T-helper 2 cell treated with Interferon-gamma antibody and Interleukin-4, amounts not matched to agents 5 μg/mL and 100 μg/mL, for 36 hours (primary cell): ENCODE measurements around the gene CD300LG.
"Not testable (repeated sequence)": the region's sequence is repeated elsewhere in the genome, so short reads cannot be mapped to it uniquely, and the experiment has no call there.

Experiments used
- DNase-seq: peaks from one replicate; pipeline ENCODE4 v3.0.0; 2021; ENCODE audit warnings: low spot score
- H3K27ac Mint-ChIP-seq: one replicate; pipeline ENCODE4 v1.8.0; 2021; ENCODE audit warnings: mild to moderate bottlenecking, mixed read lengths
- H3K27me3 Mint-ChIP-seq: one replicate; pipeline ENCODE4 v1.8.0; 2021; ENCODE audit warnings: low read depth, mixed read lengths
- H3K36me3 Mint-ChIP-seq: one replicate; pipeline ENCODE4 v1.8.0; 2021; ENCODE audit warnings: low read depth, mixed read lengths
- H3K4me1 Mint-ChIP-seq: one replicate; pipeline ENCODE4 v1.8.0; 2021; ENCODE audit warnings: low read depth, mixed read lengths
- H3K4me3 Mint-ChIP-seq: one replicate; pipeline ENCODE4 v1.8.0; 2022; ENCODE audit warnings: mild to moderate bottlenecking, moderate library complexity, mixed read lengths
- H3K9me3 Mint-ChIP-seq: one replicate; pipeline ENCODE4 v1.8.0; 2021; ENCODE audit warnings: mixed read lengths

Gene CD300LG

DNA sequence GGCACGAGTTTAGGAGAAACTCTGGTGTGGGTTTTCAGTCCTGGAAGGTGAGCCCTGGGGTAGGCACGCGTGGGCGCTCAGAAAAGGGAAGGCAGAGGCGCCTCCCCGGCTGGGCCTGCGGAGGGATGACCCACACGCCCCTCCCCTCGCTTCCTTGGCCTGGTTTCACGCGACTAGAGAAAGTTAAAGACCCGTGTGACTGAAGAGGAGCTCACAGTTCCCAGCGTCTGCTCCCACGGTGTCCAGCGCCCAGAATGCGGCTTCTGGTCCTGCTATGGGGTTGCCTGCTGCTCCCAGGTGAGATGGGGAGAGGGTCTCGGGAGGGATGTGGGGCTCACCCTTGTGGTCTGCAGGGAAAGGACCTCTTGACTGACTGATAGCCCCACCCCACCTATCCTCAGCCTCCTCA, at the start of gene CD300LG:
Gene CD300LG, plus strand, starts transcription at position 214 of the 409 bp plus-strand sequence. Its CDS starts 41 bp downstream, at position 255.
- no peak for DNase-seq
- H3K4me1 Mint-ChIP-seq, result no peaks in the 10 kb centered on the region
- H3K27ac Mint-ChIP-seq, result no peak within 1 kb of the TSS
- H3K4me3 Mint-ChIP-seq, result no peak within 1 kb of the TSS
- peaks cover 10% of the 10 kb centered on the region for H3K27me3 Mint-ChIP-seq
- H3K36me3 Mint-ChIP-seq, result no peaks in the 10 kb centered on the region
- no peaks in the 10 kb centered on the region for H3K9me3 Mint-ChIP-seq

DNA sequence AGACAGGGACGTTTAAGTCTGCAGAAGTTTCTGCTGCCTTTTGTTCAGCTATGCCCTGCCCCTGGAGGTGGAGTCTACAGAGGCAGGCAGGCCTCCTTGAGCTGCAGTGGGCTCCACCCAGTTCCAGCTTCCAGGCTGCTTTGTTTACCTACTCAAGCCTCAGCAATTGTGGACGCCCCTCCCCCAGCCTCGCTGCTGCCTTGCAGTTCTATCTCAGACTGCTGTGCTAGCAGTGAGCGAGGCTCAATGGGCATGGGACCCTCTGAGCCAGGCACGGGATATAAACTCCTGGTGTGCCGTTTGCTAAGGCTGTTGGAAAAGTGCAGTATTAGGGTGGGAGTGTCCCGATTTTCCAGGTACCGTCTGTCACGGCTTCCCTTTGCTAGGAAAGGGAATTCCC, 49.0 kb upstream of the CD300LG start:
- peaks cover 46% of the 10 kb centered on the region for H3K27me3 Mint-ChIP-seq
- not testable (repeated sequence) for H3K4me1 Mint-ChIP-seq, H3K36me3 Mint-ChIP-seq, DNase-seq, H3K4me3 Mint-ChIP-seq, H3K27ac Mint-ChIP-seq, H3K9me3 Mint-ChIP-seq

- no peak for DNase-seq
- Mint-ChIP-seq H3K4me1 (no peaks in the 10 kb centered on the region), H3K36me3 (no peaks in the 10 kb centered on the region), H3K9me3 (no peaks in the 10 kb centered on the region), H3K27me3 (peaks cover 44% of the 10 kb centered on the region), H3K27ac (no peak overlapping the region), H3K4me3 (no peak overlapping the region)
Observed at GRCh38 chr17:43799047-43799446, 47.9 kb upstream of the CD300LG start.

DNA sequence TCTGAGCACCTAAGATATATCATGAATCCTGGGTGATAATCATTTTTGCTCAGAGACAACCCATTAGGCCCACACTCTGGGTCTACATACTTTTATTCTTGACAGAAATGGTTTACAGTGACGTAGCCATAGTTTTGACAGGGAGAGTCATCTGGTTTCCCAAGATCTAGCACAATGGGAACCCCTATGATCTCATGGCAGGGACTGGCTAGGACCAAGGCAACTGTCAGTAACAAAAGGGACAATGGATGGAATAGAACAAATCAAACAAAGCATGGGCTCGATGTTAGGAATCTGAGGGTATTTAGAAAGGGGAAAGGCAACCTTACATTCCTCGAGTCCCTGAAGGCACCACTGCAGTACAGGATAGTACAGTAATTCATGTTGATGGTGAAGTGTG, 46.2 kb upstream of the CD300LG start:
- no peak overlapping the region for H3K27ac Mint-ChIP-seq
- H3K27me3 Mint-ChIP-seq, result peaks cover 44% of the 10 kb centered on the region
- H3K4me1 Mint-ChIP-seq, result no peaks in the 10 kb centered on the region
- H3K9me3 Mint-ChIP-seq, result no peaks in the 10 kb centered on the region
- no peak overlapping the region for H3K4me3 Mint-ChIP-seq
- no peaks in the 10 kb centered on the region for H3K36me3 Mint-ChIP-seq
- DNase-seq, result no peak

- no peak overlapping the region for H3K4me3 Mint-ChIP-seq
- H3K27me3 Mint-ChIP-seq, result peaks cover 37% of the 10 kb centered on the region
- no peaks in the 10 kb centered on the region for H3K9me3 Mint-ChIP-seq
- no peak for DNase-seq
- H3K4me1 Mint-ChIP-seq, result no peaks in the 10 kb centered on the region
- no peaks in the 10 kb centered on the region for H3K36me3 Mint-ChIP-seq
- H3K27ac Mint-ChIP-seq, result no peak overlapping the region
Observed at GRCh38 chr17:43801844-43802243, 45.1 kb upstream of the CD300LG start.

DNA sequence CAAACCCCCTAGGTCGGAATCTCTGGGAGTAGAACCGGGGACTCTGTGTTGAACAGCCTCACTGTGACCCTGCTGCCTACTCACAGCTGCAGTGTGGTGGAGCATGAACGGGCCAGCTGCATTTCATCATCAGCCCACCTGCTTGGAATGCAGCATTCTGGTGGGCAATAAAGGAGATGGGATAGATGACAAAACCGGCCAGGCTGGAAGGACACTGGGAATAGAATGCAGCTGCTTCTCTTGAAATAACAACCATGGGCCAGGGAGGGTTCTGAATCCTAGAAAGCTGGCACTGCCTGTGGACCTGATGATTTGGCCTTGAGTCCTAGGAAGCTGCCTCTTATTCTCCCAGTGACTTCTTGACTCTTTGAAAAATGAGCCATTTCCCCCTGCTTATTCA, 43.2 kb upstream of the CD300LG start:
- Mint-ChIP-seq H3K4me3 (no peak overlapping the region), H3K9me3 (no peaks in the 10 kb centered on the region), H3K36me3 (no peaks in the 10 kb centered on the region), H3K4me1 (no peaks in the 10 kb centered on the region), H3K27ac (no peak overlapping the region), H3K27me3 (peaks cover 34% of the 10 kb centered on the region)
- no peak for DNase-seq

DNA sequence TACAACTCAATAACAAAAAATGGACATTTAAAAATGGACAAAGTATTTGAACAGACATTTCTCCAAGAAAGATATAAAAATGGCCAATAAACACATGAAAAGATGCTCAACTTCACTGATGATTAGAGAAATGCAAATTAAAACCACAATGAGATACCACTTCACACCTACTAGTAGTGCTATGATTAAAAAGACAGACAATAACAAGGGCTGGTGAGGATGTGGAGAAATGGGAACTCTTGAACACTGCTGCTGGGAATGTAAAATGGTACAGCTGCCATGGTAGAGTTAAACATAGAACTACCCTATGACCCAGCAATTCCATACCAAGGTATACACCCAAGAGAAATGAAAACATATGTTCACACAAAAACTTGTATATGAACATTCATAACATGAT, 41.9 kb upstream of the CD300LG start:
- DNase-seq, result no peak
- H3K4me1 Mint-ChIP-seq, result no peaks in the 10 kb centered on the region
- H3K36me3 Mint-ChIP-seq, result no peaks in the 10 kb centered on the region
- no peak overlapping the region for H3K27ac Mint-ChIP-seq
- no peak overlapping the region for H3K4me3 Mint-ChIP-seq
- H3K27me3 Mint-ChIP-seq, result peaks cover 30% of the 10 kb centered on the region
- no peaks in the 10 kb centered on the region for H3K9me3 Mint-ChIP-seq

DNA sequence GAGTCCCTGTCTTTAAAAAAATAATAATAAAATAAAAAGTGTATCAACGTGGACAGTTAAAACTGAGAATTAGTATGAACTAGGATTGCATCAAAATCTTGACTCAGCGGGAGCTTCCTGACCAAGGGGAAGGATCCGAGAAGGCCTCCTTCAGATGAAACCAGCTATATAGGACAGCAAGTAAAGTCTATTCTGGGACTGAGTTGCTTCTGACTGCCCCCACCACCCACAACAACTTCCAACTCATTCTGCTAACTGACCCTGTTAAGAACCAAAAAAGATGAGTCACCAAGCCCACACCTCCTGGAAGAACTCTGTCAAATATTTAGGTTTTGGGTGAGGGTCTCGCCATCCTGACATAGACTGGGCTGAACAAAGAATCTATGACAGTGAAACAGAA, 38.9 kb upstream of the CD300LG start:
- Mint-ChIP-seq H3K27ac (no peak overlapping the region), H3K4me3 (no peak overlapping the region), H3K9me3 (no peaks in the 10 kb centered on the region), H3K4me1 (no peaks in the 10 kb centered on the region), H3K27me3 (peaks cover 20% of the 10 kb centered on the region), H3K36me3 (no peaks in the 10 kb centered on the region)
- DNase-seq, result no peak

DNA sequence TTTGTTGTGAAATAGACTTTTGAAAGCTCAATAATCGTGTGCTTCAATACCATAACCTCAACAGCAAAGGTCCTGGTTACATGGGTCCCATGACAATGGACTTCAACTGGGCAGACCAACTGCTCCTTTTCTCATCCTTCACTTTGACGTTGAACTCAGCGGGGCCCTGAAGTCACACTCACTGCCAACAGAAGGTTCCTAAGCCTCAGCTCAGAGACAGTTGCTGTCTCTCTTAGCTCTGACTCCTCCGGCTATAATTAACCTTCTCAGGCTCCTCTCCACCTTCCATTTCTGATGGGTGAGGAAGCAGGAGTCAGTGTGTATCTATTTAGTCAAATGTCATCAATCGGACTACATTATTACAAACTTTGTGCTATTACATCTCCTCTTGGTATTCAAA, 37.9 kb upstream of the CD300LG start:
- Mint-ChIP-seq H3K27me3 (peaks cover 17% of the 10 kb centered on the region), H3K36me3 (no peaks in the 10 kb centered on the region), H3K4me1 (no peaks in the 10 kb centered on the region), H3K27ac (no peak overlapping the region), H3K4me3 (no peak overlapping the region), H3K9me3 (no peaks in the 10 kb centered on the region)
- no peak for DNase-seq

GRCh38 chr17:43810226-43810715, 36.7 kb upstream of the CD300LG start:
- Mint-ChIP-seq H3K36me3 (no peaks in the 10 kb centered on the region), H3K27ac (no peak overlapping the region), H3K4me1 (no peaks in the 10 kb centered on the region), H3K4me3 (no peak overlapping the region), H3K27me3 (peaks cover 12% of the 10 kb centered on the region), H3K9me3 (no peaks in the 10 kb centered on the region)
- no peak for DNase-seq

DNA sequence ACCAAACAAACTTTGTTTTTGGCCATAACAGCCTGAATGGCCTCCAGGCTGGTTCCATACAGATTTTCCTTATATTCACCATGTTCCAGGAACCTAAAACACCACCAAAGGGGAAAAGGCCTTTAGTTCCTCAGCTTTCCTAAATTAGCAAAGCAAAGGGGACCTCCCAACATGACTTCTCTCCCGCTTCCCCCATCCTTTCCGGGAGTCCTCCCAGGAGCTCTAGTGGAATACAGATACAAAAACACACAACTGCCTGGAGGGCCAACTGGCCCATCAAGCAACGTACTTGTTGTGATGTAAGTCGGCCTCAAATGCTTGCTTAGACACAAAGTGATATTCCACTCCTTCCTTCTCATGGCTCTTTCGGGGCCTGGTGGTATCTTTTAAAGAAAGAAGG, 36.2 kb upstream of the CD300LG start:
- no peak for DNase-seq
- Mint-ChIP-seq H3K27me3 (peaks cover 8% of the 10 kb centered on the region), H3K9me3 (no peaks in the 10 kb centered on the region), H3K27ac (no peak overlapping the region), H3K36me3 (no peaks in the 10 kb centered on the region), H3K4me3 (no peak overlapping the region), H3K4me1 (no peaks in the 10 kb centered on the region)

DNA sequence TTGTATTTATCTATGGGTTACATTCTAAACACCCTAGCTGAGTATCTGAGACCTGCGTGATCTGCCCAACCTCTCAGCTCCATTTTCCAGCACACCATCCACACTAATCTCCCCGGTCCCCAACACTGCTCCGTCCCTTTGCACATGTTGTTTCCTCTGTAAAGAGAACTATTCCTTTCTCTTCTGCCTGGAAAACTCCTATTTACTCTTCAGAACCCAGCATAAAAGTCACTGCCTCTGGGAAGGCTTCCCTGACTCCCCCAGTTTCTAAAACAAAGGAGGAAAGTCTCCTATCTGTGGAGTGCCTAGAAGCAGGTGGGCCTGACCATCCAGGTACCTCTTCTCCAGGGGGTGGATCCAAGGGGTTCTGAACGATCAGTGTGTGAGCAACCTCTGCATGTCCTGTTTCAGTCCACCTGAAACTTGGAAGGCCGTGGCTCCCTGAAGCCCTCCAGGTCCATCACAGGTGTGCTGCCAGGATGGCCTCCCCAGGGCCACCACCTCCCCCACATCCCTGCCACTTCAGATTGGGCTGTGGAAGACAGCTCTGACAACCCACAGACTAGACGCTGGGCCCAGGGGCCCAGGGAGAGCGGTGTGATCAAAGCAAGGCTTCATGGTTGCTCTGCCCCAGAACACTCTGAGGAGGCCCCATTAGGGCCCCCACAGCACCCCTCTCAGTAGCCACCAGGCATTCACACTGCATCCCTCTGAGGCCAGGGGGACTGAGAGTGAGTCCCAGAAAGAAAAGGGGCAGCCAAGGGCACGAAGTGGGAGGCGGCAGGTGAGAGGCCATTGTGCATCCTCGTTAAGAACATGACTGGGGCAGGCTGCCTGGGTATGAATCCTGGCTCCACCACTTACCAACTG, 34.3 kb upstream of the CD300LG start:
- H3K4me3 Mint-ChIP-seq, result no peak overlapping the region
- H3K27me3 Mint-ChIP-seq, result peaks cover 4% of the 10 kb centered on the region
- no peaks in the 10 kb centered on the region for H3K9me3 Mint-ChIP-seq
- H3K27ac Mint-ChIP-seq, result no peak overlapping the region
- no peaks in the 10 kb centered on the region for H3K36me3 Mint-ChIP-seq
- DNase-seq, result no peak
- H3K4me1 Mint-ChIP-seq, result no peaks in the 10 kb centered on the region

GRCh38 chr17:43813386-43813785, 33.6 kb upstream of the CD300LG start:
- Mint-ChIP-seq H3K27me3 (peaks cover 4% of the 10 kb centered on the region), H3K9me3 (no peaks in the 10 kb centered on the region), H3K4me1 (no peaks in the 10 kb centered on the region), H3K27ac (no peak overlapping the region), H3K36me3 (no peaks in the 10 kb centered on the region), H3K4me3 (no peak overlapping the region)
- no peak for DNase-seq

DNA sequence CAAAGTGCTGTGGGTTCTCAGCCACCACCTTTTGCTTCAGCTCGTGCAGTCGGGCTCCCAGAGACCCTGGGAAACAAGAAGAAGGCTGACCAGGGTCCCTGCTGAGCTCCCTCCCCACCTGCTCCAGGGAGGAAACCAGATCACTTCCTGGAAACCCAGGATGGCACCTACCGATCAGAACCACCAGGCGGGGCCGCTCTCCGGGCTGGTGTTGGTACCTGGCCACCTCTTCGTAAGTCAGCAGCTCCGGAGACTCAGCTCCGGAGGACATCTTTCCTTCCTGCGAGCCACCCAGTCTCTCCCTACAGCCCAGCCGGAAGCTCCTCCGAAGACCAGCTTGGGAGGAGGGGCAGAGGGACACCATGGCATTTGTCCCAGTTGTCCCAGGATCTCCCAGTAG, 33.0 kb upstream of the CD300LG start:
- Mint-ChIP-seq H3K36me3 (no peaks in the 10 kb centered on the region), H3K9me3 (no peaks in the 10 kb centered on the region), H3K27me3 (peaks cover 4% of the 10 kb centered on the region), H3K27ac (no peak overlapping the region), H3K4me3 (no peak overlapping the region), H3K4me1 (no peaks in the 10 kb centered on the region)
- no peak for DNase-seq

GRCh38 chr17:43814714-43815113, 32.3 kb upstream of the CD300LG start:
- H3K4me3 Mint-ChIP-seq, result no peak overlapping the region

More at GRCh38 chr17:43814714-43815113, 32.3 kb upstream of the CD300LG start:
- DNase-seq, result no peak
- no peaks in the 10 kb centered on the region for H3K36me3 Mint-ChIP-seq
- no peaks in the 10 kb centered on the region for H3K9me3 Mint-ChIP-seq
- H3K4me1 Mint-ChIP-seq, result no peaks in the 10 kb centered on the region
- no peak overlapping the region for H3K27ac Mint-ChIP-seq
- H3K27me3 Mint-ChIP-seq, result peaks cover 4% of the 10 kb centered on the region
